ENCODE measurements around the gene BABAM2. TPM values are rescaled to one million over a fixed set of nuclear protein-coding genes. Genes with fewer than 3 reads are reported as not detected.

Gene BABAM2
- total RNA-seq, 1 experiment from 2014 or later: 27.1 TPM

- Histone ChIP-seq H2AFZ (ENCODE audit: low read length) (no peak overlapping the region), H2BK12ac (ENCODE audit: insufficient read length, low read depth, low read length) (no peak overlapping the region), H3K4me2 (ENCODE audit: insufficient read depth, insufficient read length, low read length) (no peak overlapping the region), H2BK5ac (ENCODE audit: insufficient read length, low read length) (no peak overlapping the region), H3K79me2 (ENCODE audit: insufficient read depth, low read length) (no peaks in the 10 kb centered on the region), H3K4me1 (ENCODE audit: insufficient read depth, low read length) (no peaks in the 10 kb centered on the region), H3K79me1 (ENCODE audit: insufficient read depth, low read depth, low read length, poor library complexity, severe bottlenecking) (no peaks in the 10 kb centered on the region), H2AK5ac (ENCODE audit: insufficient read length, low read length) (no peak overlapping the region), H4K8ac (replicated peaks; ENCODE audit: insufficient read length, low read depth, low read length) (no peak overlapping the region), H3K18ac (ENCODE audit: insufficient read length, low read depth, low read length) (no peak overlapping the region), H3K14ac (ENCODE audit: insufficient read depth, low read length) (no peak overlapping the region), H4K20me1 (ENCODE audit: control insufficient read depth, insufficient read depth, insufficient read length) (no peaks in the 10 kb centered on the region), H2BK15ac (ENCODE audit: low read depth, low read length) (no peak overlapping the region), H4K91ac (ENCODE audit: insufficient read length, low read depth, low read length) (no peak overlapping the region), H3T11ph (ENCODE audit: low read length) (no peak overlapping the region), H2BK120ac (ENCODE audit: low read depth, low read length, poor library complexity, severe bottlenecking) (no peak overlapping the region), H3K9ac (ENCODE audit: extremely low read depth, insufficient read length, low read length) (no peak overlapping the region), H3K27ac (ENCODE audit: insufficient read length, low read depth, low read length) (no peak overlapping the region), H3K4ac (ENCODE audit: low read depth, low read length) (no peak overlapping the region), H3K23ac (ENCODE audit: insufficient read length, low read depth, low read length) (no peak overlapping the region), H3K23me2 (ENCODE audit: insufficient read length, low read depth, low read length, poor library complexity, severe bottlenecking) (no peaks in the 10 kb centered on the region), H2BK20ac (ENCODE audit: low read depth, low read length, poor library complexity, severe bottlenecking) (no peak overlapping the region), H3K9me3 (ENCODE audit: control insufficient read depth, low read depth, low read length) (no peaks in the 10 kb centered on the region), H3K27me3 (ENCODE audit: insufficient read depth, low read length) (no peaks in the 10 kb centered on the region), H3K56ac (ENCODE audit: insufficient read length, low read depth, low read length) (no peak overlapping the region), H4K5ac (ENCODE audit: insufficient read length, low read depth, low read length) (no peak overlapping the region)
- no peaks in the 10 kb centered on the region for H3K27me3 Mint-ChIP-seq (ENCODE audit: low read depth)
- no peaks in the 10 kb centered on the region for H3K36me3 Mint-ChIP-seq (ENCODE audit: insufficient read depth in 1 of 3, low read depth in 3 of 3)
- no peak for TF ChIP-seq CTCF (conservative IDR thresholded peaks at IDR 0.05)
- H3K4me3 Mint-ChIP-seq: no peak overlapping the region
- H3K4me1 Mint-ChIP-seq: peaks cover 3 to 6% of the 10 kb centered on the region in 2 experiments
- DNase-seq: no peak
- no CpG with 5 or more reads among the region's 6 CpGs for WGBS (ENCODE audit: extremely low coverage, insufficient read length, low lambda C conversion rate)
- H3K9me3 Mint-ChIP-seq: peaks cover 0 to 3% of the 10 kb centered on the region in 2 experiments; a peak in 2 of 5 replicates
- H3K27ac Mint-ChIP-seq: no peak overlapping the region
Measured at GRCh38 chr2:27886322-27886721, 4.2 kb upstream of the BABAM2 start.

Data from H9 (cell line).